H9 (cell line): ENCODE data around the gene SCGB3A2. TPM values are rescaled to one million over a fixed set of nuclear protein-coding genes. Genes with fewer than 3 reads are reported as not detected.

Source experiments
- DNase-seq: peaks from one replicate; pipeline ENCODE4 v3.0.0-alpha.2; 2017
- H2AFZ ChIP-seq: one replicate; pipeline ENCODE4 v1.6.1; 2013; ENCODE audit warnings: mild to moderate bottlenecking, low read length, control low read depth, moderate library complexity
- H2AK5ac ChIP-seq: 2 replicates; pipeline ENCODE4 v1.6.1; 2013; ENCODE audit warnings: low read length, control low read depth, mixed read lengths; ENCODE audit not compliant: insufficient read length
- H2BK120ac ChIP-seq: one replicate; pipeline ENCODE4 v1.6.1; 2013; ENCODE audit warnings: low read depth, mild to moderate bottlenecking, low read length, control low read depth, inconsistent platforms; ENCODE audit not compliant: poor library complexity, severe bottlenecking
- H2BK12ac ChIP-seq: 2 replicates; pipeline ENCODE4 v1.6.1; 2013; ENCODE audit warnings: low read length, control low read depth, mixed read lengths, low read depth; ENCODE audit not compliant: insufficient read length
- H2BK15ac ChIP-seq: 2 replicates; pipeline ENCODE4 v1.6.1; 2013; ENCODE audit warnings: low read depth, low read length, control low read depth
- H2BK20ac ChIP-seq: one replicate; pipeline ENCODE4 v1.6.1; 2013; ENCODE audit warnings: low read depth, mild to moderate bottlenecking, low read length, control low read depth, inconsistent platforms; ENCODE audit not compliant: poor library complexity, severe bottlenecking
- H2BK5ac ChIP-seq: 2 replicates; pipeline ENCODE4 v1.6.1; 2013; ENCODE audit warnings: low read length, control low read depth, mixed read lengths; ENCODE audit not compliant: insufficient read length
- H3K14ac ChIP-seq: 2 replicates; pipeline ENCODE4 v1.6.1; 2013; ENCODE audit warnings: low read length, control low read depth; ENCODE audit not compliant: insufficient read depth
- H3K18ac ChIP-seq: 2 replicates; pipeline ENCODE4 v1.6.1; 2013; ENCODE audit warnings: low read depth, mild to moderate bottlenecking, mixed read lengths, low read length, control low read depth; ENCODE audit not compliant: insufficient read length
- H3K23ac ChIP-seq: 2 replicates; pipeline ENCODE4 v1.6.1; 2013; ENCODE audit warnings: low read length, control low read depth, mixed read lengths, low read depth; ENCODE audit not compliant: insufficient read length
- H3K23me2 ChIP-seq: 2 replicates; pipeline ENCODE4 v1.6.1; 2013; ENCODE audit warnings: low read depth, mild to moderate bottlenecking, mixed read lengths, low read length, control low read depth; ENCODE audit not compliant: insufficient read length, poor library complexity, severe bottlenecking
- H3K27ac ChIP-seq: 2 replicates; pipeline ENCODE4 v1.5.1; 2013; ENCODE audit warnings: low read length, control low read depth, mixed read lengths, low read depth; ENCODE audit not compliant: insufficient read length
- H3K27me3 ChIP-seq: 2 replicates; pipeline ENCODE4 v1.6.1; 2013; ENCODE audit warnings: low read length, control low read depth, inconsistent platforms; ENCODE audit not compliant: insufficient read depth
- H3K4ac ChIP-seq: 2 replicates; pipeline ENCODE4 v1.6.1; 2013; ENCODE audit warnings: low read depth, mild to moderate bottlenecking, control low read depth, inconsistent platforms, low read length, moderate library complexity
- H3K4me1 ChIP-seq: 2 replicates; pipeline ENCODE4 v1.6.1; 2013; ENCODE audit warnings: low read length, control low read depth, inconsistent platforms; ENCODE audit not compliant: insufficient read depth
- H3K4me2 ChIP-seq: 2 replicates; pipeline ENCODE4 v1.6.1; 2013; ENCODE audit warnings: low read length, control low read depth, mixed read lengths; ENCODE audit not compliant: insufficient read length, insufficient read depth
- H3K56ac ChIP-seq: 2 replicates; pipeline ENCODE4 v1.6.1; 2013; ENCODE audit warnings: low read depth, mild to moderate bottlenecking, mixed read lengths, low read length, control low read depth; ENCODE audit not compliant: insufficient read length
- H3K79me1 ChIP-seq: 2 replicates; pipeline ENCODE4 v1.6.1; 2013; ENCODE audit warnings: low read depth, mild to moderate bottlenecking, moderate library complexity, low read length, control low read depth, inconsistent platforms; ENCODE audit not compliant: insufficient read depth, poor library complexity, severe bottlenecking
- H3K79me2 ChIP-seq: 2 replicates; pipeline ENCODE4 v1.6.1; 2013; ENCODE audit warnings: low read length, control low read depth, inconsistent platforms; ENCODE audit not compliant: insufficient read depth
- H3K9ac ChIP-seq: 2 replicates; pipeline ENCODE4 v1.6.1; 2013; ENCODE audit warnings: low read length, control low read depth, mixed read lengths; ENCODE audit not compliant: insufficient read length; ENCODE audit errors: extremely low read depth
- H3K9me3 ChIP-seq: one replicate; pipeline ENCODE4 v1.6.1; 2013; ENCODE audit warnings: low read depth, low read length, inconsistent platforms; ENCODE audit not compliant: control insufficient read depth
- H3T11ph ChIP-seq: one replicate; pipeline ENCODE4 v1.6.1; 2013; ENCODE audit warnings: mild to moderate bottlenecking, low read length, control low read depth, inconsistent platforms
- H4K20me1 ChIP-seq: one replicate; pipeline ENCODE4 v1.6.1; 2013; ENCODE audit not compliant: control insufficient read depth, insufficient read length, insufficient read depth
- H4K5ac ChIP-seq: 2 replicates; pipeline ENCODE4 v1.6.1; 2013; ENCODE audit warnings: low read depth, mild to moderate bottlenecking, mixed read lengths, low read length, control low read depth; ENCODE audit not compliant: insufficient read length
- H4K8ac ChIP-seq: replicated peaks from 2 replicates; pipeline ENCODE4 v1.6.1; 2013; ENCODE audit warnings: low read length, control low read depth, mixed read lengths, low read depth; ENCODE audit not compliant: insufficient read length
- H4K91ac ChIP-seq: 2 replicates; pipeline ENCODE4 v1.6.1; 2013; ENCODE audit warnings: low read depth, mild to moderate bottlenecking, moderate library complexity, mixed read lengths, low read length, control low read depth; ENCODE audit not compliant: insufficient read length
- H3K27ac Mint-ChIP-seq, 3 experiments: 2 replicates in 2 of 3; 3 replicates in 1 of 3; pipeline ENCODE4 v1.8.0; 2020 to 2021; ENCODE audit warnings: mixed read lengths in 3 of 3, mild to moderate bottlenecking in 1 of 3, moderate library complexity in 1 of 3
- H3K27me3 Mint-ChIP-seq: 2 replicates; pipeline ENCODE4 v1.8.0; 2021; ENCODE audit warnings: low read depth, mild to moderate bottlenecking, moderate library complexity, mixed read lengths
- H3K36me3 Mint-ChIP-seq, 3 experiments: 2 replicates in 2 of 3; 3 replicates in 1 of 3; pipeline ENCODE4 v1.8.0; 2020 to 2021; ENCODE audit warnings: low read depth in 3 of 3, mixed read lengths in 3 of 3; ENCODE audit not compliant: insufficient read depth in 1 of 3
- H3K4me1 Mint-ChIP-seq, 2 experiments: 2 replicates each; pipeline ENCODE4 v1.8.0; 2020; ENCODE audit warnings: mixed read lengths in 2 of 2
- H3K4me3 Mint-ChIP-seq, 2 experiments: 2 replicates in 1 of 2; 3 replicates in 1 of 2; pipeline ENCODE4 v1.8.0; 2020 to 2021; ENCODE audit warnings: mild to moderate bottlenecking in 2 of 2, mixed read lengths in 2 of 2, moderate library complexity in 1 of 2
- H3K9me3 Mint-ChIP-seq, 2 experiments: 2 replicates in 1 of 2; 3 replicates in 1 of 2; pipeline ENCODE4 v1.8.0; 2020; ENCODE audit warnings: mild to moderate bottlenecking in 2 of 2, mixed read lengths in 2 of 2, moderate library complexity in 1 of 2
- WGBS: extraction: QIAGEN DNeasy Blood & Tissue Kit; methylation state at CpG from one replicate; pipeline ENCODE4 v1.1.7; 2013; ENCODE audit warnings: missing lambda C conversion rate, low lambda C conversion rate, mixed read lengths; ENCODE audit not compliant: insufficient read length; ENCODE audit errors: extremely low coverage; 5-methylcytosine and 5-hydroxymethylcytosine counted together
- total RNA-seq: library from RNA; stranded (reverse); gene quantifications from 2 replicates; pipeline ENCODE4 v1.2.1, GENCODE V29; 2021
- TF ChIP-seq, protein P1 (sequence below): fragments of 200-600 bp; sonication (generic); conservative IDR thresholded peaks from 3 replicates; pipeline ENCODE4 v1.8.0; 2021; ENCODE audit warnings: antibody characterized with exemption, mild to moderate bottlenecking

The SCGB3A2 gene
- total RNA-seq, 1 experiment from 2014 or later = 66.0 TPM

- no peak within 1 kb of the TSS for H3K18ac ChIP-seq
- no peak within 1 kb of the TSS for H3K14ac ChIP-seq
- no peak within 1 kb of the TSS for H3K56ac ChIP-seq
- H2BK120ac ChIP-seq = no peak within 1 kb of the TSS
- H2BK20ac ChIP-seq = no peak within 1 kb of the TSS
- H3K36me3 Mint-ChIP-seq = no peaks in the 10 kb centered on the region
- no CpG with 5 or more reads among the region's 8 CpGs for WGBS
- no peak within 1 kb of the TSS for H3K27ac Mint-ChIP-seq
- peak within 1 kb of the TSS; percentile 18 for H2AFZ ChIP-seq
- no peak within 1 kb of the TSS for H4K91ac ChIP-seq
- no peak within 1 kb of the TSS for H3K4me2 ChIP-seq
- no peak within 1 kb of the TSS for H2AK5ac ChIP-seq
- peak within 1 kb of the TSS; percentile 70 for H3K23ac ChIP-seq
- H3K4me1 ChIP-seq = no peaks in the 10 kb centered on the region
- no peak within 1 kb of the TSS for H2BK5ac ChIP-seq
- no peaks in the 10 kb centered on the region for H3K9me3 ChIP-seq
- TF ChIP-seq, protein P1, sequence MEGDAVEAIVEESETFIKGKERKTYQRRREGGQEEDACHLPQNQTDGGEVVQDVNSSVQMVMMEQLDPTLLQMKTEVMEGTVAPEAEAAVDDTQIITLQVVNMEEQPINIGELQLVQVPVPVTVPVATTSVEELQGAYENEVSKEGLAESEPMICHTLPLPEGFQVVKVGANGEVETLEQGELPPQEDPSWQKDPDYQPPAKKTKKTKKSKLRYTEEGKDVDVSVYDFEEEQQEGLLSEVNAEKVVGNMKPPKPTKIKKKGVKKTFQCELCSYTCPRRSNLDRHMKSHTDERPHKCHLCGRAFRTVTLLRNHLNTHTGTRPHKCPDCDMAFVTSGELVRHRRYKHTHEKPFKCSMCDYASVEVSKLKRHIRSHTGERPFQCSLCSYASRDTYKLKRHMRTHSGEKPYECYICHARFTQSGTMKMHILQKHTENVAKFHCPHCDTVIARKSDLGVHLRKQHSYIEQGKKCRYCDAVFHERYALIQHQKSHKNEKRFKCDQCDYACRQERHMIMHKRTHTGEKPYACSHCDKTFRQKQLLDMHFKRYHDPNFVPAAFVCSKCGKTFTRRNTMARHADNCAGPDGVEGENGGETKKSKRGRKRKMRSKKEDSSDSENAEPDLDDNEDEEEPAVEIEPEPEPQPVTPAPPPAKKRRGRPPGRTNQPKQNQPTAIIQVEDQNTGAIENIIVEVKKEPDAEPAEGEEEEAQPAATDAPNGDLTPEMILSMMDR = no peak
- no peaks in the 10 kb centered on the region for H3K79me2 ChIP-seq
- no peak for DNase-seq
- H4K8ac ChIP-seq = peak within 1 kb of the TSS; percentile 81
- peaks cover 8% of the 10 kb centered on the region in 2 experiments for H3K4me1 Mint-ChIP-seq
- H3K27ac ChIP-seq = no peak within 1 kb of the TSS
- no peak within 1 kb of the TSS for H3K4ac ChIP-seq
- H3K9me3 Mint-ChIP-seq = no peaks in the 10 kb centered on the region
- no peaks in the 10 kb centered on the region for H3K23me2 ChIP-seq
- no peak within 1 kb of the TSS for H2BK15ac ChIP-seq
- H3K27me3 ChIP-seq = no peaks in the 10 kb centered on the region
- H4K20me1 ChIP-seq = peaks cover 6% of the 10 kb centered on the region
- no peak within 1 kb of the TSS for H4K5ac ChIP-seq
- no peaks in the 10 kb centered on the region for H3K27me3 Mint-ChIP-seq
- H3K9ac ChIP-seq = no peak within 1 kb of the TSS
- no peak within 1 kb of the TSS for H3T11ph ChIP-seq
- no peaks in the 10 kb centered on the region for H3K79me1 ChIP-seq
- H2BK12ac ChIP-seq = no peak within 1 kb of the TSS
- no peak within 1 kb of the TSS for H3K4me3 Mint-ChIP-seq
These were observed 28.0 kb downstream of the SCGB3A2 start, which contains the start of gene C5orf46 for GRCh38 chr5:147906326-147907095. Gene C5orf46, minus strand, starts transcription at chr5:147906538. Its CDS starts 37 bp downstream, at chr5:147906501.
